HL-60 (cell line): ENCODE measurements around the gene TBX2.
"Not testable (repeated sequence)": the region's sequence is repeated elsewhere in the genome, so short reads cannot be mapped to it uniquely, and the experiment has no call there.

Experiments
- POLR2AphosphoS5 ChIP-seq: IDR thresholded peaks from 2 replicates; pipeline ENCODE4 v1.6.1; 2012; ENCODE audit warnings: low read depth
- TF ChIP-seq, protein P1 (sequence below): IDR thresholded peaks from one replicate; pipeline ENCODE4 v1.5.1; 2011; ENCODE audit warnings: low read length, control low read depth, inconsistent platforms; ENCODE audit not compliant: insufficient read depth

DNA sequence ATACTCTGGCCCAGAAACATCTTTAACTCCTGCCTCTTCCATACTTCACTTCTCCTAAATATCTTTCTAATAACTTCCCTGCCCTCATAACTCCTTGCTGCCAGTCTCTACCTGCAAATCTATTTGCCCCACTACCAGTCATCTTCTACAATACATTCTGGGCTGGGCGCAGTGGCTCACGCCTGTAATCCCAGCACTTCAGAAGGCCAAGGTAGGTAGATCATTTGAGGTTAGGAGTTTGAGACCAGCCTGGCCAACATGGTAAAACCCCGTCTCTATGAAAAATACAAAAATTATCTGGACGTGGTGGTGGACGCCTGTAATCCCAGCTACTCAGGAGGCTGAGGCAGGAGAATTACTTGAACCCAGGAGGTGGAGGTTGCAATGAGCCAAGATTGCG lies 41.9 kb downstream of the TBX2 start:
- TF ChIP-seq, protein P1, sequence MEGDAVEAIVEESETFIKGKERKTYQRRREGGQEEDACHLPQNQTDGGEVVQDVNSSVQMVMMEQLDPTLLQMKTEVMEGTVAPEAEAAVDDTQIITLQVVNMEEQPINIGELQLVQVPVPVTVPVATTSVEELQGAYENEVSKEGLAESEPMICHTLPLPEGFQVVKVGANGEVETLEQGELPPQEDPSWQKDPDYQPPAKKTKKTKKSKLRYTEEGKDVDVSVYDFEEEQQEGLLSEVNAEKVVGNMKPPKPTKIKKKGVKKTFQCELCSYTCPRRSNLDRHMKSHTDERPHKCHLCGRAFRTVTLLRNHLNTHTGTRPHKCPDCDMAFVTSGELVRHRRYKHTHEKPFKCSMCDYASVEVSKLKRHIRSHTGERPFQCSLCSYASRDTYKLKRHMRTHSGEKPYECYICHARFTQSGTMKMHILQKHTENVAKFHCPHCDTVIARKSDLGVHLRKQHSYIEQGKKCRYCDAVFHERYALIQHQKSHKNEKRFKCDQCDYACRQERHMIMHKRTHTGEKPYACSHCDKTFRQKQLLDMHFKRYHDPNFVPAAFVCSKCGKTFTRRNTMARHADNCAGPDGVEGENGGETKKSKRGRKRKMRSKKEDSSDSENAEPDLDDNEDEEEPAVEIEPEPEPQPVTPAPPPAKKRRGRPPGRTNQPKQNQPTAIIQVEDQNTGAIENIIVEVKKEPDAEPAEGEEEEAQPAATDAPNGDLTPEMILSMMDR, result not testable (repeated sequence)
- not testable (repeated sequence) for TF ChIP-seq POLR2AphosphoS5
